Endodermal cell (in vitro differentiated cells): ENCODE data around the gene AICDA. TPM values are rescaled to one million over a fixed set of nuclear protein-coding genes. Genes with fewer than 3 reads are reported as not detected.

Source experiments
- DNase-seq: peaks from one replicate; pipeline ENCODE4 v3.0.0-alpha.2; 2017
- H3K27ac ChIP-seq: 2 replicates; pipeline ENCODE4 v1.5.1; 2013; ENCODE audit warnings: mild to moderate bottlenecking, low read depth, low read length, moderate library complexity
- H3K27me3 ChIP-seq: 2 replicates; pipeline ENCODE4 v1.6.1; 2013; ENCODE audit warnings: mild to moderate bottlenecking, low read length, moderate library complexity; ENCODE audit not compliant: insufficient read depth, control insufficient read depth, poor library complexity, severe bottlenecking
- H3K36me3 ChIP-seq: 2 replicates; pipeline ENCODE4 v1.7.0; 2013; ENCODE audit warnings: mild to moderate bottlenecking, low read length, moderate library complexity; ENCODE audit not compliant: control insufficient read depth, insufficient read depth
- H3K4me1 ChIP-seq: one replicate; pipeline ENCODE4 v1.7.0; 2013; ENCODE audit warnings: low read length; ENCODE audit not compliant: control insufficient read depth, insufficient read depth
- H3K4me3 ChIP-seq: 2 replicates; pipeline ENCODE4 v1.5.1; 2013; ENCODE audit warnings: mild to moderate bottlenecking, low read length, moderate library complexity
- H3K9ac ChIP-seq: 2 replicates; pipeline ENCODE4 v1.6.1; 2013; ENCODE audit warnings: mild to moderate bottlenecking, low read length, moderate library complexity; ENCODE audit not compliant: poor library complexity, severe bottlenecking; ENCODE audit errors: extremely low read depth
- H3K9me3 ChIP-seq: 2 replicates; pipeline ENCODE4 v1.6.1; 2013; ENCODE audit warnings: mild to moderate bottlenecking, low read length, moderate library complexity; ENCODE audit not compliant: control insufficient read depth
- H3K27ac Mint-ChIP-seq: 2 replicates; pipeline ENCODE4 v1.8.0; 2020; ENCODE audit warnings: mixed read lengths
- H3K27me3 Mint-ChIP-seq: 2 replicates; pipeline ENCODE4 v1.8.0; 2021; ENCODE audit warnings: mild to moderate bottlenecking, mixed read lengths; ENCODE audit not compliant: insufficient read depth
- H3K36me3 Mint-ChIP-seq: 2 replicates; pipeline ENCODE4 v1.8.0; 2020; ENCODE audit warnings: low read depth, mixed read lengths
- H3K4me1 Mint-ChIP-seq: 2 replicates; pipeline ENCODE4 v1.8.0; 2020; ENCODE audit warnings: mixed read lengths
- H3K4me3 Mint-ChIP-seq: 2 replicates; pipeline ENCODE4 v1.8.0; 2020; ENCODE audit warnings: mild to moderate bottlenecking, moderate library complexity, mixed read lengths
- H3K9me3 Mint-ChIP-seq: 2 replicates; pipeline ENCODE4 v1.8.0; 2020; ENCODE audit warnings: mild to moderate bottlenecking, mixed read lengths
- WGBS, 2 experiments: methylation state at CpG; one replicate each; pipeline versions ENCODE4 v1.1.5 to v1.1.7; 2013; ENCODE audit warnings: missing lambda C conversion rate in 2 of 2, mixed read lengths in 1 of 2; ENCODE audit not compliant: insufficient coverage in 1 of 2, insufficient read length in 1 of 2; 5-methylcytosine and 5-hydroxymethylcytosine counted together
- total RNA-seq, 2 donors: library from RNA; stranded (reverse); fragmentation: NEBNext Ultra II Directional in 1 of 2; extraction: Animal tissue kit (Norgen Biotek cat#: 25700) in 1 of 2; gene quantifications; 2 replicates in 1 of 2; 3 replicates in 1 of 2; pipeline ENCODE4 v1.2.1, GENCODE V29; 2021
- TF ChIP-seq, protein P1 (sequence below): fragments of 200-600 bp; sonication (generic); conservative IDR thresholded peaks from 2 replicates; pipeline ENCODE4 v1.5.0; 2021; ENCODE audit warnings: antibody characterized with exemption, mild to moderate bottlenecking

Gene AICDA
- total RNA-seq, 2 donors from 2014 or later: not detected

DNA sequence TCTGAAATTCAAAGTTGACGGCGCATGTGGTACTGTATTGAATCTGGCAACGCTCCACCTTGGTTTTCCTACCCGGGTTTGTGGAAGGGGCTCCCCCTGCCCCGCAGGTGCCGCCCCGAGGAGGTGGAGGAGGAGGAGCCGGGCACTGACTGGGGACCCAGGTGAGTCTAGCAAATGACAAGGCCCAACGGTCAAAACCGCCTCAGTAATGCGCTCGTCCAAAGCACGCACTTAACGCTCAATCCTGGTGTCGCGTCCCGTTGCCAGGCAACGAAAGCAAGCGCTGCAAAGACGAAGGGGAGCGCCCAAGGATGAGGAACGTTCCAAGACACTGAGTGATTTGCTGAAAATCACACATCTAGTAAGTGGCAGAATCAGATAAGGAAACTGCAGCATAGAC is 48.0 kb downstream of the AICDA start:
- Histone ChIP-seq H3K9me3 (peaks cover 24% of the 10 kb centered on the region), H3K9ac (no peak overlapping the region), H3K4me3 (no peak overlapping the region), H3K36me3 (no peaks in the 10 kb centered on the region), H3K4me1 (no peaks in the 10 kb centered on the region), H3K27ac (no peak overlapping the region), H3K27me3 (no peaks in the 10 kb centered on the region)
- no peak for DNase-seq
- Mint-ChIP-seq H3K27me3 (peaks cover 13% of the 10 kb centered on the region), H3K4me1 (peaks cover 8% of the 10 kb centered on the region), H3K27ac (no peak overlapping the region), H3K4me3 (no peak overlapping the region), H3K9me3 (peaks cover 28% of the 10 kb centered on the region), H3K36me3 (no peaks in the 10 kb centered on the region)
- TF ChIP-seq, protein P1, sequence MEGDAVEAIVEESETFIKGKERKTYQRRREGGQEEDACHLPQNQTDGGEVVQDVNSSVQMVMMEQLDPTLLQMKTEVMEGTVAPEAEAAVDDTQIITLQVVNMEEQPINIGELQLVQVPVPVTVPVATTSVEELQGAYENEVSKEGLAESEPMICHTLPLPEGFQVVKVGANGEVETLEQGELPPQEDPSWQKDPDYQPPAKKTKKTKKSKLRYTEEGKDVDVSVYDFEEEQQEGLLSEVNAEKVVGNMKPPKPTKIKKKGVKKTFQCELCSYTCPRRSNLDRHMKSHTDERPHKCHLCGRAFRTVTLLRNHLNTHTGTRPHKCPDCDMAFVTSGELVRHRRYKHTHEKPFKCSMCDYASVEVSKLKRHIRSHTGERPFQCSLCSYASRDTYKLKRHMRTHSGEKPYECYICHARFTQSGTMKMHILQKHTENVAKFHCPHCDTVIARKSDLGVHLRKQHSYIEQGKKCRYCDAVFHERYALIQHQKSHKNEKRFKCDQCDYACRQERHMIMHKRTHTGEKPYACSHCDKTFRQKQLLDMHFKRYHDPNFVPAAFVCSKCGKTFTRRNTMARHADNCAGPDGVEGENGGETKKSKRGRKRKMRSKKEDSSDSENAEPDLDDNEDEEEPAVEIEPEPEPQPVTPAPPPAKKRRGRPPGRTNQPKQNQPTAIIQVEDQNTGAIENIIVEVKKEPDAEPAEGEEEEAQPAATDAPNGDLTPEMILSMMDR: no peak
- 85 to 87% methylated on average over 18 to 22 of the region's 22 CpGs for WGBS, 2 experiments

DNA sequence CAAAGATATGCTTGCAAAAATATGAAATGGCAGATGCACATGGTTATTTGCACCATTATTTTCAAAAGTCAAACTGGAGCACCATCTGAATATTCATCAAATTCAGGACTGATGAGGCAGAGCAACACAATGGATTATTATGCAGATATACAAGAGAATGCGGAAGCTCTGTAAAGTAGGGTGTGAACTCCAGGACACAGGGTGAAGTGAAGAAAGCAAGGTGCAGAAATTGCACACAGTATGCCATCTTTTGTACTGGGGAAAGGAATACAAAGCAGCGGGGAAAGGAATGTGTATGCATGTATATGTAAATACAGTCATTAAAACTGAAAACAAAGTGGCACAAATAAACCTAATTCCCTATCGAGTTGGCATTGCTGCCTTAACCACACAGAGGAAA is 49.3 kb downstream of the AICDA start:
- Mint-ChIP-seq H3K27ac (no peak overlapping the region), H3K4me1 (peaks cover 8% of the 10 kb centered on the region), H3K9me3 (peaks cover 28% of the 10 kb centered on the region), H3K27me3 (peaks cover 13% of the 10 kb centered on the region), H3K36me3 (no peaks in the 10 kb centered on the region), H3K4me3 (no peak overlapping the region)
- no peak overlapping the region for H3K9ac ChIP-seq
- DNase-seq: no peak
- 64 to 100% methylated on average over 1 to 3 of the region's 3 CpGs for WGBS, 2 experiments
- no peaks in the 10 kb centered on the region for H3K4me1 ChIP-seq
- H3K27me3 ChIP-seq: no peaks in the 10 kb centered on the region
- TF ChIP-seq, protein P1: no peak
- no peaks in the 10 kb centered on the region for H3K36me3 ChIP-seq
- no peak overlapping the region for H3K27ac ChIP-seq
- peaks cover 24% of the 10 kb centered on the region for H3K9me3 ChIP-seq
- no peak overlapping the region for H3K4me3 ChIP-seq

DNA sequence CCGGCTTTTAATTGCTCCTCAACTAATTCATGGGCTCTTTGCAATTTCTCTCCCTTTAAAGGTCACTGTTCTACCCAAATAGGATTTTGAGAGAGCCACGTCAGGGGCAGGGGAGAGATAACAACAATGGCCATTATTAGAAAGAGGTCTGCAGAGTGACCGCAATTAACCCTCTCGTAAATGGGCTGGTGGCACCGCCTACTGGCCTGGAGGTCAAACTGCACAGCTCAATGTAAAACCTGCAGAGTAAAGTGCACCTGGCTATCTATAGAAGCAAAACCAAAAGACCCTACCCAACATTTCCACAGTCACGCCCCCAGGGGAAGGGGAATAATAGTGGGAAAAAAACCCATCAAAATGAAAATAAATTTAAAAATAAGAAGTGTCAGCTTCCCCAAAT is 50.3 kb downstream of the AICDA start:
- H3K36me3 Mint-ChIP-seq: no peaks in the 10 kb centered on the region
- no peaks in the 10 kb centered on the region for H3K4me1 ChIP-seq
- 83 to 95% methylated on average over 1 to 5 of the region's 6 CpGs for whole genome bisulfite sequencing, 2 experiments
- H3K27ac Mint-ChIP-seq: no peak overlapping the region
- peaks cover 8% of the 10 kb centered on the region for H3K4me1 Mint-ChIP-seq
- peak; percentile 65 for DNase-seq
- TF ChIP-seq, protein P1: peak; percentile 79
- peaks cover 23% of the 10 kb centered on the region for H3K9me3 Mint-ChIP-seq
- no peak overlapping the region for H3K4me3 ChIP-seq
- H3K27me3 ChIP-seq: no peaks in the 10 kb centered on the region
- peaks cover 12% of the 10 kb centered on the region for H3K27me3 Mint-ChIP-seq
- peaks cover 17% of the 10 kb centered on the region for H3K9me3 ChIP-seq
- H3K4me3 Mint-ChIP-seq: no peak overlapping the region
- no peak overlapping the region for H3K9ac ChIP-seq
- H3K36me3 ChIP-seq: no peaks in the 10 kb centered on the region
- no peak overlapping the region for H3K27ac ChIP-seq
